IMR-90 (cell line): ENCODE data around the gene HGFAC. TPM values are rescaled to one million over a fixed set of nuclear protein-coding genes. Genes with fewer than 3 reads are reported as not detected.
A peak's percentile ranks its signal among the peaks of the same experiment; 100 is the strongest.

Experiments
- ATAC-seq: fragments of 200-7000 bp; cut with Tn5 transposase; 2 replicates; pipeline ENCODE4 v1.9.1; 2020; ENCODE audit warnings: low read depth, mild to moderate bottlenecking, moderate library complexity
- BruUV-seq: library from RNA; stranded (reverse); fragments of 400-500 nt; replicated peaks from 2 replicates; lab custom pipeline; 2021; lab: Mats Ljungman, UMichigan
- CTCF ChIA-PET: fragments of 300-600 bp; formaldehyde crosslinking; extraction: SDS; loops from one replicate; lab custom pipeline; 2021; ENCODE audit warnings: antibody characterized with exemption; lab: Yijun Ruan, JAX
- POLR2A ChIA-PET: fragments of 300-600 bp; sonication (Branson Sonifier 250); formaldehyde crosslinking; loops from one replicate; lab custom pipeline; 2022; ENCODE audit warnings: antibody characterized with exemption; ENCODE audit not compliant: unreplicated experiment; lab: Charles Lee
- DNase-seq: peaks from one replicate; pipeline ENCODE4 v3.0.0; 2013
- H2AFZ ChIP-seq: replicated peaks from 2 replicates; pipeline ENCODE3; 2013; ENCODE audit warnings: low read length, mild to moderate bottlenecking; ENCODE audit not compliant: poor library complexity
- H2AK5ac ChIP-seq: 2 replicates; pipeline ENCODE4 v1.6.1; 2013; ENCODE audit warnings: low read depth, low read length, inconsistent platforms
- H2AK9ac ChIP-seq: replicated peaks from 2 replicates; pipeline ENCODE3; 2013; ENCODE audit warnings: mild to moderate bottlenecking, low read depth, low read length, moderate library complexity; ENCODE audit not compliant: poor library complexity
- H2BK120ac ChIP-seq: 2 replicates; pipeline ENCODE4 v1.6.1; 2013; ENCODE audit warnings: low read depth, low read length, inconsistent platforms
- H2BK15ac ChIP-seq: 3 replicates; pipeline ENCODE4 v1.6.1; 2013; ENCODE audit warnings: low read depth, low read length, inconsistent platforms
- H2BK20ac ChIP-seq: 2 replicates; pipeline ENCODE4 v1.6.1; 2013; ENCODE audit warnings: low read depth, mild to moderate bottlenecking, inconsistent platforms, low read length, moderate library complexity
- H2BK5ac ChIP-seq: 2 replicates; pipeline ENCODE4 v1.6.1; 2013; ENCODE audit warnings: mild to moderate bottlenecking, low read depth, low read length, inconsistent platforms; ENCODE audit not compliant: poor library complexity, severe bottlenecking
- H3K14ac ChIP-seq: replicated peaks from 2 replicates; pipeline ENCODE4 v1.6.1; 2013; ENCODE audit warnings: low read depth, low read length, inconsistent platforms
- H3K18ac ChIP-seq: 2 replicates; pipeline ENCODE4 v1.6.1; 2013; ENCODE audit warnings: low read depth, low read length, control low read depth
- H3K23ac ChIP-seq: 2 replicates; pipeline ENCODE4 v1.6.1; 2013; ENCODE audit warnings: low read depth, low read length, inconsistent platforms
- H3K27ac ChIP-seq: 2 replicates; pipeline ENCODE4 v1.5.1; 2013; ENCODE audit warnings: mild to moderate bottlenecking, control low read depth, low read length; ENCODE audit not compliant: insufficient read depth
- H3K27me3 ChIP-seq: 2 replicates; pipeline ENCODE4 v1.6.1; 2013; ENCODE audit warnings: low read length; ENCODE audit not compliant: control insufficient read depth, insufficient read depth
- H3K36me3 ChIP-seq: 2 replicates; pipeline ENCODE4 v1.6.1; 2013; ENCODE audit warnings: low read length, mixed read lengths; ENCODE audit not compliant: control insufficient read depth, insufficient read depth
- H3K4ac ChIP-seq: 2 replicates; pipeline ENCODE4 v1.6.1; 2013; ENCODE audit warnings: low read depth, low read length, inconsistent platforms
- H3K4me1 ChIP-seq: 2 replicates; pipeline ENCODE4 v1.6.1; 2013; ENCODE audit warnings: low read length, mixed read lengths; ENCODE audit not compliant: control insufficient read depth, insufficient read depth
- H3K4me2 ChIP-seq: 2 replicates; pipeline ENCODE4 v1.6.1; 2013; ENCODE audit warnings: low read depth, mild to moderate bottlenecking, control low read depth, low read length, moderate library complexity
- H3K4me3 ChIP-seq: 2 replicates; pipeline ENCODE4 v1.5.1; 2013; ENCODE audit warnings: low read depth, mild to moderate bottlenecking, control low read depth, low read length, moderate library complexity; ENCODE audit not compliant: insufficient read depth
- H3K56ac ChIP-seq: 2 replicates; pipeline ENCODE4 v1.6.1; 2013; ENCODE audit warnings: low read length, inconsistent platforms; ENCODE audit not compliant: insufficient read depth; ENCODE audit errors: extremely low read depth
- H3K79me1 ChIP-seq, 2 experiments: 2 replicates each; pipeline ENCODE4 v1.6.1; 2013; ENCODE audit warnings: low read length in 2 of 2, inconsistent platforms in 1 of 2, low read depth in 1 of 2
- H3K9ac ChIP-seq: 2 replicates; pipeline ENCODE4 v1.6.1; 2013; ENCODE audit warnings: low read depth, low read length, control low read depth
- H3K9me1 ChIP-seq: 2 replicates; pipeline ENCODE4 v1.6.1; 2013; ENCODE audit warnings: low read length, inconsistent platforms; ENCODE audit not compliant: insufficient read depth
- H3K9me3 ChIP-seq: 2 replicates; pipeline ENCODE4 v1.6.1; 2013; ENCODE audit warnings: low read length; ENCODE audit not compliant: control insufficient read depth, insufficient read depth
- H4K20me1 ChIP-seq: 2 replicates; pipeline ENCODE4 v1.6.1; 2013; ENCODE audit warnings: low read length, inconsistent platforms; ENCODE audit not compliant: insufficient read depth
- H4K5ac ChIP-seq: 2 replicates; pipeline ENCODE4 v1.6.1; 2013; ENCODE audit warnings: mild to moderate bottlenecking, low read depth, low read length, control low read depth
- H4K8ac ChIP-seq, 2 experiments: 2 replicates each; pipeline ENCODE4 v1.6.1; 2013; ENCODE audit warnings: low read depth in 2 of 2, low read length in 2 of 2, control low read depth in 1 of 2, inconsistent platforms in 1 of 2
- H4K91ac ChIP-seq: 2 replicates; pipeline ENCODE4 v1.6.1; 2013; ENCODE audit warnings: low read depth, low read length, inconsistent platforms; ENCODE audit not compliant: insufficient read depth
- CHD1 ChIP-seq: IDR thresholded peaks from 2 replicates; pipeline ENCODE4 v1.6.1; 2012; ENCODE audit warnings: low read depth, low read length, improper control_type of control experiment
- MAZ ChIP-seq: IDR thresholded peaks from 2 replicates; pipeline ENCODE4 v1.6.1; 2012; ENCODE audit warnings: low read depth, mild to moderate bottlenecking, low read length, improper control_type of control experiment, moderate library complexity, borderline replicate concordance
- RAD21 ChIP-seq: IDR thresholded peaks from 2 replicates; pipeline ENCODE4 v1.6.1; 2012; ENCODE audit warnings: low read length, improper control_type of control experiment
- WGBS, 2 experiments: methylation state at CpG; one replicate each; pipeline versions ENCODE4 v1.1.5 to v1.1.7; 2013; ENCODE audit warnings: missing lambda C conversion rate in 2 of 2; ENCODE audit not compliant: insufficient read length in 1 of 2; ENCODE audit errors: extremely low coverage in 2 of 2; 5-methylcytosine and 5-hydroxymethylcytosine counted together
- dilution Hi-C: fragments of 300-500 bp; cut with HindIII; formaldehyde crosslinking; loops from one replicate; pipeline ENCODE4 v1.14.3; 2018; ENCODE audit warnings: low sequenced_read_pairs; ENCODE audit not compliant: unreplicated experiment
- in situ Hi-C: fragments of 300-500 bp; cut with MboI; formaldehyde crosslinking; loops from 3 replicates; pipeline ENCODE4 v1.14.3; 2019; ENCODE audit warnings: low sequenced_read_pairs, inconsistent platforms, mixed read lengths
- intact Hi-C: fragments of 100-400 bp; cut with micrococcal nuclease; formaldehyde crosslinking; loops from 2 replicates; pipeline ENCODE4 v1.10.0; 2022
- polyA plus RNA-seq, 3 experiments: library from polyadenylated mRNA; depleted of rRNA; stranded (reverse); fragments of >200 nt; gene quantifications; 2 replicates each; pipeline ENCODE4 v1.2.3, GENCODE V29; 2012; ENCODE audit warnings: low replicate concordance in 1 of 3
- total RNA-seq: library from RNA; depleted of rRNA; stranded (reverse); fragments of >200 nt; gene quantifications from 2 replicates; pipeline ENCODE4 v1.2.3, GENCODE V29; 2012
- TF ChIP-seq, protein P1 (sequence below): fragments of 150-350 bp; IDR thresholded peaks from 2 replicates; pipeline ENCODE4 v1.6.1; 2017; ENCODE audit warnings: mild to moderate bottlenecking, antibody characterized with exemption, low read length, low read depth
- TF ChIP-seq, protein P2 (sequence below): conservative IDR thresholded peaks from 2 replicates; pipeline ENCODE4 v1.5.1; 2012; ENCODE audit warnings: mild to moderate bottlenecking, low read depth, low read length, improper control_type of control experiment

Gene HGFAC
- total and polyA plus RNA-seq, 2 of the 4 experiments (the other 2 are of a cell fraction), result 0.05 TPM; not detected in 1

DNA sequence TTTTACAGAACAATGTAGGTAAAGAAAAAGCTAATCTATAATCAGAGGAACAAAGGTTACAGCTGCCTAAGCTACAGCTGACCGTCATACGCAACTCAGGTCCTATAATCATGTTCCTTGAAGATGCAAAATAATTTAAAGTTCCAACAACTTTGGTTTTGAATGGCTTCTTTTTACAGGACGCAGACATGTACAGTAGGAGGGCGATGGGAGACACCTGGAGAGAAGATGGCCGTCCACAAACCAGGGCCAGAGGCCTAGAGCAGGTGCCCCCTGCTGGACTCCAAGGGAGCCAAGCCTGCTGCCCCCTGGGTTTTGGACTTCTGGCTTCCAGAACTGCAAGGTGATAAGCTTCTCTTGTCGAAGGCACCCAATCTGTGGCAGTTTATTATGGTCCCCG, 10.6 kb downstream of the HGFAC start:
- intact Hi-C loops (no loop called here), dilution Hi-C loops (no loop called here)

More for the DNA sequence above, 10.6 kb downstream of the HGFAC start:
- Histone ChIP-seq H4K20me1 (no peaks in the 10 kb centered on the region; the same call in none of the 2 replicates), H3K18ac (no peak overlapping the region), H2AFZ (no peak overlapping the region), H2AK5ac (no peak overlapping the region), H3K4me1 (peaks cover 7% of the 10 kb centered on the region; the same call in 1 of the 2 replicates), H3K9ac (no peak overlapping the region), H3K36me3 (no peaks in the 10 kb centered on the region), H2BK15ac (no peak overlapping the region), H3K79me1 (no peaks in the 10 kb centered on the region), H3K27me3 (peaks cover 2% of the 10 kb centered on the region; the same call in 1 of the 2 replicates), H3K4me3 (no peak overlapping the region), H2BK20ac (no peak overlapping the region), H2BK120ac (no peak overlapping the region), H3K27ac (no peak overlapping the region), H4K8ac (no peak overlapping the region), H4K91ac (no peak overlapping the region), H3K4me2 (no peak overlapping the region), H3K9me3 (peaks cover 9% of the 10 kb centered on the region), H3K4ac (no peak overlapping the region), H3K9me1 (no peaks in the 10 kb centered on the region; the same call in 1 of the 2 replicates), H3K56ac (no peak overlapping the region), H2BK5ac (no peak overlapping the region), H3K23ac (no peak overlapping the region), H2AK9ac (no peak overlapping the region), H3K14ac (no peak overlapping the region), H4K5ac (no peak overlapping the region)
- DNase-seq (no peak), ATAC-seq (no peak; the same call in 1 of the 2 replicates)
- ChIA-PET CTCF (interaction anchor here (0.9 to 1.6 kb wide), 2 partner anchors 29 to 106 kb away, joined by 4 to 5 read pairs; no protein-coding TSS in a partner anchor), POLR2A (no interaction called here)
- in situ Hi-C loops, result no loop called here
- no TSS peak for BruUV-seq
- WGBS, 2 experiments, result 63% methylated on average over 3 of the region's 7 CpGs; no CpG with 5 or more reads in 1 of the 2 experiments
- TF ChIP-seq, protein P1, sequence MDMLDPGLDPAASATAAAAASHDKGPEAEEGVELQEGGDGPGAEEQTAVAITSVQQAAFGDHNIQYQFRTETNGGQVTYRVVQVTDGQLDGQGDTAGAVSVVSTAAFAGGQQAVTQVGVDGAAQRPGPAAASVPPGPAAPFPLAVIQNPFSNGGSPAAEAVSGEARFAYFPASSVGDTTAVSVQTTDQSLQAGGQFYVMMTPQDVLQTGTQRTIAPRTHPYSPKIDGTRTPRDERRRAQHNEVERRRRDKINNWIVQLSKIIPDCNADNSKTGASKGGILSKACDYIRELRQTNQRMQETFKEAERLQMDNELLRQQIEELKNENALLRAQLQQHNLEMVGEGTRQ, result no peak
- TF ChIP-seq CHD1, result no peak
- TF ChIP-seq, protein P2, sequence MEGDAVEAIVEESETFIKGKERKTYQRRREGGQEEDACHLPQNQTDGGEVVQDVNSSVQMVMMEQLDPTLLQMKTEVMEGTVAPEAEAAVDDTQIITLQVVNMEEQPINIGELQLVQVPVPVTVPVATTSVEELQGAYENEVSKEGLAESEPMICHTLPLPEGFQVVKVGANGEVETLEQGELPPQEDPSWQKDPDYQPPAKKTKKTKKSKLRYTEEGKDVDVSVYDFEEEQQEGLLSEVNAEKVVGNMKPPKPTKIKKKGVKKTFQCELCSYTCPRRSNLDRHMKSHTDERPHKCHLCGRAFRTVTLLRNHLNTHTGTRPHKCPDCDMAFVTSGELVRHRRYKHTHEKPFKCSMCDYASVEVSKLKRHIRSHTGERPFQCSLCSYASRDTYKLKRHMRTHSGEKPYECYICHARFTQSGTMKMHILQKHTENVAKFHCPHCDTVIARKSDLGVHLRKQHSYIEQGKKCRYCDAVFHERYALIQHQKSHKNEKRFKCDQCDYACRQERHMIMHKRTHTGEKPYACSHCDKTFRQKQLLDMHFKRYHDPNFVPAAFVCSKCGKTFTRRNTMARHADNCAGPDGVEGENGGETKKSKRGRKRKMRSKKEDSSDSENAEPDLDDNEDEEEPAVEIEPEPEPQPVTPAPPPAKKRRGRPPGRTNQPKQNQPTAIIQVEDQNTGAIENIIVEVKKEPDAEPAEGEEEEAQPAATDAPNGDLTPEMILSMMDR, result peak; percentile 28; the same call in 1 of the 2 replicates
- TF ChIP-seq RAD21, result no peak
- no peak for TF ChIP-seq MAZ
